ENCODE data around the gene CTSA. TPM values are rescaled to one million over a fixed set of nuclear protein-coding genes. Genes with fewer than 3 reads are reported as not detected.
A peak's percentile ranks its signal among the peaks of the same experiment; 100 is the strongest.

The CTSA gene
- total RNA-seq, 1 donor from 2014 or later: 69.0 TPM

- Mint-ChIP-seq H3K27me3 (ENCODE audit: low read depth, unreplicated experiment) (no peaks in the 10 kb centered on the region), H3K4me3 (ENCODE audit: unreplicated experiment) (peak overlapping the region; percentile 89), H3K9me3 (ENCODE audit: unreplicated experiment) (peaks cover 10% of the 10 kb centered on the region), H3K27ac (ENCODE audit: unreplicated experiment) (peak overlapping the region; percentile 79), H3K4me1 (ENCODE audit: low read depth, unreplicated experiment) (peaks cover 14% of the 10 kb centered on the region), H3K36me3 (ENCODE audit: low read depth, unreplicated experiment) (peaks cover 30% of the 10 kb centered on the region)
- Histone ChIP-seq H3K4me3 (ENCODE audit: insufficient read depth, low read depth, low read length) (no peak overlapping the region), H3K9ac (ENCODE audit: low read length) (no peak overlapping the region), H2AFZ (ENCODE audit: low read depth, low read length) (peak overlapping the region; percentile 20), H3K4me2 (ENCODE audit: low read length) (peak overlapping the region; percentile 78), H3K36me3 (ENCODE audit: insufficient read depth, low read length) (peaks cover 2% of the 10 kb centered on the region), H3K9me3 (ENCODE audit: insufficient read depth, low read depth, low read length) (no peaks in the 10 kb centered on the region), H3K4me1 (ENCODE audit: insufficient read depth, low read length) (peaks cover 28% of the 10 kb centered on the region), H4K20me1 (ENCODE audit: insufficient read depth, low read length) (no peaks in the 10 kb centered on the region), H3K27me3 (ENCODE audit: insufficient read depth, low read length) (no peaks in the 10 kb centered on the region), H3K79me2 (ENCODE audit: insufficient read depth, low read length) (peaks cover 2% of the 10 kb centered on the region), H3K27ac (ENCODE audit: low read depth, low read length) (no peak overlapping the region)
- FAIRE-seq: no peak
- TF ChIP-seq CTCF (IDR thresholded peaks at IDR 0.05; ENCODE audit: insufficient read depth, low read depth, low read length): no peak
- no peak for TF ChIP-seq EZH2 (IDR thresholded peaks at IDR 0.05; ENCODE audit: insufficient read depth, low read length)
- no peak for DNase-seq (ENCODE audit: low read depth)
Measured at GRCh38 chr20:45909817-45910669, 18.9 kb downstream of the CTSA start.

GRCh38 chr20:45910670-45911485 lies 19.7 kb downstream of the CTSA start:
- H2AFZ ChIP-seq (ENCODE audit: low read depth, low read length): peak overlapping the region; percentile 83
- Mint-ChIP-seq H3K27ac (ENCODE audit: unreplicated experiment) (peak overlapping the region; percentile 79), H3K36me3 (ENCODE audit: low read depth, unreplicated experiment) (peaks cover 27% of the 10 kb centered on the region), H3K9me3 (ENCODE audit: unreplicated experiment) (peaks cover 10% of the 10 kb centered on the region), H3K27me3 (ENCODE audit: low read depth, unreplicated experiment) (no peaks in the 10 kb centered on the region), H3K4me3 (ENCODE audit: unreplicated experiment) (peak overlapping the region; percentile 89), H3K4me1 (ENCODE audit: low read depth, unreplicated experiment) (peaks cover 12% of the 10 kb centered on the region)
- H3K4me1 ChIP-seq (ENCODE audit: insufficient read depth, low read length): peaks cover 21% of the 10 kb centered on the region
- DNase-seq (ENCODE audit: low read depth) (peak; percentile 100), FAIRE-seq (no peak)
- no peaks in the 10 kb centered on the region for H4K20me1 ChIP-seq (ENCODE audit: insufficient read depth, low read length)
- TF ChIP-seq EZH2 (IDR thresholded peaks at IDR 0.05; ENCODE audit: insufficient read depth, low read length) (no peak), CTCF (IDR thresholded peaks at IDR 0.05; ENCODE audit: insufficient read depth, low read depth, low read length) (no peak)
- peak overlapping the region; percentile 89 for H3K4me2 ChIP-seq (ENCODE audit: low read length)
- no peaks in the 10 kb centered on the region for H3K27me3 ChIP-seq (ENCODE audit: insufficient read depth, low read length)
- peak overlapping the region; percentile 71 for H3K9ac ChIP-seq (ENCODE audit: low read length)
- peaks cover 2% of the 10 kb centered on the region for H3K36me3 ChIP-seq (ENCODE audit: insufficient read depth, low read length)
- H3K9me3 ChIP-seq (ENCODE audit: insufficient read depth, low read depth, low read length): no peaks in the 10 kb centered on the region
- H3K79me2 ChIP-seq (ENCODE audit: insufficient read depth, low read length): peaks cover 2% of the 10 kb centered on the region
- H3K27ac ChIP-seq (ENCODE audit: low read depth, low read length): peak overlapping the region; percentile 63
- H3K4me3 ChIP-seq (ENCODE audit: insufficient read depth, low read depth, low read length): peak overlapping the region; percentile 54

Data from astrocyte (in vitro differentiated cells and primary cell).